MCF 10A (cell line): ENCODE measurements around the gene CYP4F2. TPM values are rescaled to one million over a fixed set of nuclear protein-coding genes. Genes with fewer than 3 reads are reported as not detected.
"Not testable (repeated sequence)": the region's sequence is repeated elsewhere in the genome, so short reads cannot be mapped to it uniquely, and the experiment has no call there.

Source experiments
- BruUV-seq: library from RNA; stranded (reverse); fragments of 400-500 nt; replicated peaks from 2 replicates; lab custom pipeline; 2021; lab: Mats Ljungman, UMichigan
- CTCF ChIA-PET: fragments of 300-600 bp; sonication (Branson Sonifier 250); formaldehyde crosslinking; extraction: SDS; loops from one replicate; lab custom pipeline; 2021; ENCODE audit warnings: antibody characterized with exemption, inconsistent platforms; lab: Yijun Ruan, JAX
- POLR2A ChIA-PET: fragments of 300-600, 350-650 bp; sonication (Branson Sonifier 250); formaldehyde crosslinking; extraction: SDS; loops from one replicate; lab custom pipeline; 2020; ENCODE audit warnings: antibody characterized with exemption, inconsistent platforms; lab: Yijun Ruan, JAX
- DNase-seq: peaks from one replicate; pipeline ENCODE4 v3.0.0-alpha.2; 2018; ENCODE audit not compliant: unreplicated experiment
- H3K27ac Mint-ChIP-seq: one replicate; pipeline ENCODE4 v1.8.0; 2022; ENCODE audit warnings: mild to moderate bottlenecking, low read depth, mixed read lengths; ENCODE audit not compliant: unreplicated experiment
- H3K27me3 Mint-ChIP-seq: one replicate; pipeline ENCODE4 v1.8.0; 2022; ENCODE audit warnings: mixed read lengths; ENCODE audit not compliant: insufficient read depth, unreplicated experiment
- H3K36me3 Mint-ChIP-seq: one replicate; pipeline ENCODE4 v1.8.0; 2022; ENCODE audit warnings: mild to moderate bottlenecking, moderate library complexity, mixed read lengths; ENCODE audit not compliant: insufficient read depth, unreplicated experiment
- H3K4me1 Mint-ChIP-seq: one replicate; pipeline ENCODE4 v1.8.0; 2022; ENCODE audit warnings: mixed read lengths; ENCODE audit not compliant: insufficient read depth, unreplicated experiment
- H3K4me3 Mint-ChIP-seq: one replicate; pipeline ENCODE4 v1.8.0; 2022; ENCODE audit warnings: mild to moderate bottlenecking, moderate library complexity, mixed read lengths; ENCODE audit not compliant: unreplicated experiment
- H3K9me3 Mint-ChIP-seq: one replicate; pipeline ENCODE4 v1.8.0; 2022; ENCODE audit warnings: mixed read lengths; ENCODE audit not compliant: unreplicated experiment
- intact Hi-C: fragments of 100-400 bp; cut with micrococcal nuclease; formaldehyde crosslinking; loops from 2 replicates; pipeline ENCODE4 v1.14.1; 2022
- total RNA-seq: library from RNA; stranded (reverse); gene quantifications from 2 replicates; pipeline ENCODE4 v1.2.3, GENCODE V29; 2022
- TF ChIP-seq, protein P1 (sequence below): fragments of 200-600 bp; IDR thresholded peaks from one replicate; pipeline ENCODE4 v1.8.0; 2022; ENCODE audit warnings: antibody characterized with exemption, mild to moderate bottlenecking; ENCODE audit not compliant: unreplicated experiment

The CYP4F2 gene
- total RNA-seq, 1 experiment from 2014 or later, result 0.14 TPM

DNA sequence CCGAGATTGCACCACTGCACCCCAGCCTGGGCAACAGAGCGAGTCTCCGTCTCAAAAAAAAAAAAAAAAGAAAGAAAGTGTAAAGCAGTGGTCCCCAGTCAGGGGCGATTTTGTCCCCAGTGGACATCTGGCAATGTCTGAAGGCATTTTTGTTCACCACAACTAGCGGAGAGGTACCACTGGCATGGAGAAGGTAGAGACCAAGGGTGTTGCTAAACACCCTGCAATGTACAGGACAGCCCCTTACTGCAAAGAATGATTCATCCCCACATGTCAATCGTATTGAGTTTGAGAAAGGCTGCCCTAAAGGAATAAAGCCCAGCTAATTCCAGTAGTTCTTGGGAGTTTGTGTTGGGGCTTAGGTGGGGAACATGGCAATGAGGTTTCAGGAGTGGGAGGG, 38.7 kb downstream of the CYP4F2 start:
- intact Hi-C loops, result no loop called here

DNA sequence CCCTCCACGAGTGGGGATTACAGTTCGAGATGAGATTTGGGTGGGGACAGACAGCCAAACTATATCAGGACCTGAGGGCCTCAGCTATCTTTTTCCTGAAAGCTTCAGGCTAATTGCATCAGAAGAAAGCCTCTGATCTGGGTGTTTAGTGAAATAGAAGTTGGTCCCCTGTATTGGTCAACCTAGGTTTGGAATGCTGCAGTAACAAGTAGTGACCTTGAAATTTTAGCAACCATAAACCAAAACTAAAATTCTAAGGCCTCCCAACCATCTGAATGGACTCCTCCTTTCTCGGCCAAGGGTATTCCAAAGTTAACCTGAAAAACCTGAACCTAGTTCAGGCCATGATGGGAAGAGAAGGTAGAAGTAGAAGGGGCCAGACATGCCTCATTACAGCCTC, 47.5 kb downstream of the CYP4F2 start:
- H3K27ac Mint-ChIP-seq, result no peak overlapping the region
- intact Hi-C loops, result no loop called here
- peaks cover 9% of the 10 kb centered on the region for H3K27me3 Mint-ChIP-seq
- TF ChIP-seq, protein P1, sequence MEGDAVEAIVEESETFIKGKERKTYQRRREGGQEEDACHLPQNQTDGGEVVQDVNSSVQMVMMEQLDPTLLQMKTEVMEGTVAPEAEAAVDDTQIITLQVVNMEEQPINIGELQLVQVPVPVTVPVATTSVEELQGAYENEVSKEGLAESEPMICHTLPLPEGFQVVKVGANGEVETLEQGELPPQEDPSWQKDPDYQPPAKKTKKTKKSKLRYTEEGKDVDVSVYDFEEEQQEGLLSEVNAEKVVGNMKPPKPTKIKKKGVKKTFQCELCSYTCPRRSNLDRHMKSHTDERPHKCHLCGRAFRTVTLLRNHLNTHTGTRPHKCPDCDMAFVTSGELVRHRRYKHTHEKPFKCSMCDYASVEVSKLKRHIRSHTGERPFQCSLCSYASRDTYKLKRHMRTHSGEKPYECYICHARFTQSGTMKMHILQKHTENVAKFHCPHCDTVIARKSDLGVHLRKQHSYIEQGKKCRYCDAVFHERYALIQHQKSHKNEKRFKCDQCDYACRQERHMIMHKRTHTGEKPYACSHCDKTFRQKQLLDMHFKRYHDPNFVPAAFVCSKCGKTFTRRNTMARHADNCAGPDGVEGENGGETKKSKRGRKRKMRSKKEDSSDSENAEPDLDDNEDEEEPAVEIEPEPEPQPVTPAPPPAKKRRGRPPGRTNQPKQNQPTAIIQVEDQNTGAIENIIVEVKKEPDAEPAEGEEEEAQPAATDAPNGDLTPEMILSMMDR, result no peak
- H3K4me1 Mint-ChIP-seq, result no peaks in the 10 kb centered on the region
- no peaks in the 10 kb centered on the region for H3K36me3 Mint-ChIP-seq
- BruUV-seq, result no TSS peak
- DNase-seq, result no peak
- H3K9me3 Mint-ChIP-seq, result no peaks in the 10 kb centered on the region
- CTCF ChIA-PET, result interaction anchor here (1.1 kb wide), 1 partner anchor 41 kb away, joined by 3 read pairs; no protein-coding TSS in a partner anchor
- no peak overlapping the region for H3K4me3 Mint-ChIP-seq
- POLR2A ChIA-PET, result no interaction called here

More for the DNA sequence above, 38.7 kb downstream of the CYP4F2 start:
- no TSS peak for BruUV-seq
- no peaks in the 10 kb centered on the region for H3K27me3 Mint-ChIP-seq
- DNase-seq, result no peak
- H3K4me3 Mint-ChIP-seq, result no peak overlapping the region
- H3K36me3 Mint-ChIP-seq, result no peaks in the 10 kb centered on the region
- H3K27ac Mint-ChIP-seq, result no peak overlapping the region
- TF ChIP-seq, protein P1, result no peak
- CTCF ChIA-PET, result no interaction called here
- no peaks in the 10 kb centered on the region for H3K9me3 Mint-ChIP-seq
- no peaks in the 10 kb centered on the region for H3K4me1 Mint-ChIP-seq
- POLR2A ChIA-PET, result no interaction called here

DNA sequence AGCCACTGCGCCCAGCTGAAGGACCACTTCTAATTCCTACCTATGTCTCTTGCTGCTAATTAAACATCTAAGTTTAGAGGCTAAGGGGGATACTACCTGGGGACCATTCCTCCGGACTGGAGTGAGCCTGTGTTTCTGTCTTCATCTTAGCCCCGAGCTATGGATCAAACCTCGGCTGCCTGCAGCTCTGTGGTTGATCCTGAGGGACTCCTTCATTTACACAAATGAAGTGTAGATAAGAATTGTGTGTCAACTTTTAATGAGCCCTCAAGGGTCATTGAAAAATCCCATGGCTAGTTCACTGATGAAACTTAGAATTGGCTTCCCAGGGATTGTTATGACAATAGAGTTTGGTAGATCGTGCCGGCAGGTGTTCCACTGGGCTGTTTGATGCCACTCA, 51.0 kb downstream of the CYP4F2 start:
- TF ChIP-seq, protein P1, result no peak
- Mint-ChIP-seq H3K9me3 (peaks cover 9% of the 10 kb centered on the region), H3K27me3 (peaks cover 22% of the 10 kb centered on the region), H3K4me1 (no peaks in the 10 kb centered on the region), H3K27ac (no peak overlapping the region), H3K4me3 (no peak overlapping the region), H3K36me3 (no peaks in the 10 kb centered on the region)
- POLR2A ChIA-PET, result no interaction called here
- no peak for DNase-seq
- intact Hi-C loops, result no loop called here
- CTCF ChIA-PET, result interaction anchor here (0.5 to 0.8 kb wide), 2 partner anchors 9 to 364 kb away, joined by 3 read pairs; no protein-coding TSS in a partner anchor
- BruUV-seq, result no TSS peak

DNA sequence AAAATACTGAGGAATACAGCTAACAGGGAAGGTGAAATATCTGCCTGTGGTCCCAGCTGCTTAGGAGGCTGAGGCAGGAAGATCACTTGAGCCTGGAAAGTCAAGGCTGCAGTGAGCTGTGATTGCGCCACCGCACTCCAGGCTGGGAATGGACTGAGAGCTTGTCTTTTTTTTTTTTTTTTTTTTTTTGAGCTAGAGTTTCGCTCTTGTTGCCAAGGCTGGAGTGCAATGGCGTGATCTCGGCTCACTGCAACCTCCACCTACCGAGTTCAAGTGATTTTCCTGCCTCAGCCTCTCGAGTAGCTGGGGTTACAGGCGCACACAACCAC, 54.0 kb downstream of the CYP4F2 start:
- intact Hi-C loops, H3K4me1 Mint-ChIP-seq, H3K4me3 Mint-ChIP-seq, POLR2A ChIA-PET, H3K27ac Mint-ChIP-seq, H3K36me3 Mint-ChIP-seq, BruUV-seq, H3K9me3 Mint-ChIP-seq: not testable (repeated sequence)
- H3K27me3 Mint-ChIP-seq, result peaks cover 22% of the 10 kb centered on the region
- CTCF ChIA-PET, result interaction anchor here (0.7 kb wide), 1 partner anchor 53 kb away, joined by 5 read pairs; no protein-coding TSS in a partner anchor
- DNase-seq, result peak; percentile 27
